Occipital lobe (tissue), 2 donors: ENCODE measurements around the gene ARMH3. TPM values are rescaled to one million over a fixed set of nuclear protein-coding genes. Genes with fewer than 3 reads are reported as not detected.

Source experiments
- DNase-seq: peaks from one replicate; lab custom pipeline; 2025; lab: John Stamatoyannopoulos, UW
- total RNA-seq: library from RNA; depleted of rRNA; stranded (reverse); fragments of >200 nt; gene quantifications from one replicate; pipeline ENCODE4 v1.2.3, GENCODE V29; 2014

The ARMH3 gene
- total RNA-seq, 1 donor from 2014 or later = 25.1 TPM

- DNase-seq = no peak
Measured at GRCh38 chr10:101896225-101896877, 159.6 kb downstream of the ARMH3 start.

- DNase-seq = no peak
Measured at GRCh38 chr10:101895781-101896180, 160.2 kb downstream of the ARMH3 start.

DNA sequence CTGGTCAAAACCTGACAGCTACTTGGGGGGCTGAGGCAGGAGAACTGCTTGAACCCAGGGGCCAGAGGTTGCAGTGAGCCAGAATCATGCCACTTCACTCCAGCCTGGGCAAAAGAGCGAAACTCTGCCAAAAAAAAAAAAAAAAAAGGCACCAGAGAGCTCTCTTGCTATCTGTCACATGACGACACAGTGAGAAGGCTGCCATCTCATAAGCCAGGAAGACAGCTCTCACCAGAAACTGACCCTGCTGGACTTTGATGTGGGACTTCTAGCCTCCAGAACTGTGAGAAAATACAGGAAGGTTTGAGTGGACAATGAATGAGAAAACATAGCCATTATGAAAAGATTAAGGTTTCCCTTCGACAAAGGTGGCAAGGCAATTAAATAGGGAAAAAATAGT, 161.2 kb downstream of the ARMH3 start:
- DNase-seq = no peak

DNA sequence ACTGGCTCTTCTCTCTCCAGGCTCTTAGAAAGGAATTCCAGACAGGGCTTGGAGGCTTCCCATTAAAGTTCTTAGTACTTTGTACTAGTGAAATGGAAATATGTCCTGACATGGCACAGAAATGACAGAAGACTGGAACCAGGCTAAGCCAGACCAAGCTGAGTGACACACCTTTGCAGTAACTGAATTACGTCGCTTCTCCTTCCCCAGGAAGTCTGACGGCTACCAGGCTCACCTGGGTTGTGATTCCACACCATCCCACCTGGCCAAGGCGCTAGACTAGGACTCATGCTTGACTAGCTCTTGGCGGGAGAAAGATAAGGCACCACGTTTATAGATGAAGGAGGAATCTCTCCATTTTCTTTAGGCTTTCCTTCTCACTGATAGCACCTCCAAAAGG, 161.7 kb downstream of the ARMH3 start:
- DNase-seq = no peak

DNA sequence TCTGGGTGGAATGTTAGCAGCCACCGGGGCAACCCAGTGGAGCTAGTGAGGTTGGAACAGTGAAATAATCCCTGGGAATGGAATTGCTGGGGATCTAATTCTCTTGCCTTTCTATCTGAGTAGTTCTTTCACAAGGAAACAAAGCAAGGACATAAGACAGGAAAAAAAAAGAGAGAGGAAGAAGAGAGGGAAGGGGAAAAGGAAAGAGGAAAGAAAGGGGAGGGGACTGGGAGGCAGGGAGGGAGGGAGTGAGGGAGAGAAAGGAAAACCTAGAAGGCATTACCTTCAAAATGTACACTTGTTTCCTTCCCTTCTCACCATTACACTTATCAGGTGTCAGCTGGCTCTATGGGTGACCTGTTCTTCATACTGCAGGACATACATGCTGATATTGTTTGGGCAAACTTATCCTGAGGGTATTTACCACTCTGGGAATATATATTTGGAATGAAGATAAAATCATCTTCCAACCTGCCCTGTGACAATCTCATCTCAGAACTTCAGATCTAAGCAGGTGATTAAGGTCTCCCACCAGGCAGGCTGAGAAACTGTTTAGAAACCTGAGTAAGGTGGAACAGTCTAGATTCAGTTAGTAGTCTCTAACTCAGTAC, 162.4 kb downstream of the ARMH3 start:
- DNase-seq = no peak

DNA sequence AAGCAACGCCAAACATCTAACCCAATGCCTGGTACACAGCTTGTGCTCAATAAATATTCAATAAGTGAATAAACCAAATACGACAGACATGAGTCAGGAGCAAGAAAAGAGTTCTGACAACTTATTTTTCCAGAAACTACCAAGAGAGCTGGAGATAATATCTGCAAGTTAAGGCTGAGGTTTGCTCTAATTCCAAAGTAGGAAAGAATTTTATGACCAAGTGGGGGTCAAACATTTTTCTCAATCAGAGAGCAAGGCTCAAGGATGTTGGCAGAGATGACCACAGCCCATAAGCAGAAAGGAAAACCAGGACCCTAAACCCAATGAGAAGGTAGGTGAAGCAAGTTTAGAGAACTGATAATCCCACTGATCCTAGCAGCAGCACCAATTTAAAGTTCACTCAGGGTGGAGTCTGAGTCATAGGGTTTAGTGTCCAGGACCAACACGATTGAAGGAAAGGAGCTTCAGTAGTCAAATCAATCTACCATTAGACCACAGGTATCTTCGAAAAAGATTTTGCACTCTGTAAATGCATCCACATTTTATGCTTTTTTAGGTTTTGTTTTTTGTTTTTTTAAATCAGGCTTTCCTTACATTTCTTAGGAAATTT, 163.1 kb downstream of the ARMH3 start:
- DNase-seq = no peak

DNA sequence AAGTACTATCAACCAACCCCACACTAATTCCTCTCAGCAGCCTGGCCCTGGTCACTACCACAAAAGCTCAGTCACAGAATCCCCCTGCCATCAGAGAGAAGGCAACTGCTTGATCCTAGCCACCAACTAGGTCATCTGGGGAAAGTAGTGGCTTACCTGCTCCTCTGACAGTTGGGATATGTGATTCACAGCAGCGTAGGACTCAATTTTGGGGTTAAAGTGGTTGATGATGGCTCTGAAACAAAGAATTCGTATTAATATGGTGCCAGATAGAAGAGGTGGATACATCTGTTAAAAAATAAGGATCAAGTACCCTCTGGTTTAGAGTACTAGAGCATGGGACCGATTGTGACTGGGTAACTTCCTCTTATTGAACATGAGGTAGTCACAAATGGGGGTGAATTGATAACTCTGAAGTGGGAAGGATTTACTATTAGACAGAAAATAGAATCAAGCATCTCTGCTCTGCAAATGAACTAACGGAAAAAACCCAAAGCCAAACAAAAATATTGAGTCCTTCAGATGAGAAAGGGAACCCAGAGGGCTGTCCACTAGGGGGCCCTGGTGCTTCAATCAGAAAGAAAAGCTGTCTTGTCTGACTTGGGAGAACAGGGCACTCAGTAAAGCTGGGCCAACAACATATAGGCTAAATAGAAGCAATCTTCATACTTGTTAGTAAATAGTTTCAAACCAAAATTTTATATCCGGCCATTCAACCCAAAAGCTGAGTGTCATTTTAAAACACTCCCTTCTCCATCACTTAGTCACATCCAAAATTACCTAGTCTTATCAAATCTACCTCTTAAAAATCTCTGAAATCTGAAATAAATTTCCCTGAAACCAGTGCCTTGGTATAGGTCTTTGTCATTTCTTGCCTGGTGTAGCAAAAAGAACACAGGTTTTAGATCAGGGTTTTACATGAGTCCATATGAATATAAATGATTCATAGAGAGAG, 166.4 kb downstream of the ARMH3 start:
- DNase-seq = peak; percentile 57

- DNase-seq = no peak
Measured at GRCh38 chr10:101888251-101888949, 167.6 kb downstream of the ARMH3 start.

GRCh38 chr10:101887775-101888174, 168.2 kb downstream of the ARMH3 start:
- DNase-seq = no peak

DNA sequence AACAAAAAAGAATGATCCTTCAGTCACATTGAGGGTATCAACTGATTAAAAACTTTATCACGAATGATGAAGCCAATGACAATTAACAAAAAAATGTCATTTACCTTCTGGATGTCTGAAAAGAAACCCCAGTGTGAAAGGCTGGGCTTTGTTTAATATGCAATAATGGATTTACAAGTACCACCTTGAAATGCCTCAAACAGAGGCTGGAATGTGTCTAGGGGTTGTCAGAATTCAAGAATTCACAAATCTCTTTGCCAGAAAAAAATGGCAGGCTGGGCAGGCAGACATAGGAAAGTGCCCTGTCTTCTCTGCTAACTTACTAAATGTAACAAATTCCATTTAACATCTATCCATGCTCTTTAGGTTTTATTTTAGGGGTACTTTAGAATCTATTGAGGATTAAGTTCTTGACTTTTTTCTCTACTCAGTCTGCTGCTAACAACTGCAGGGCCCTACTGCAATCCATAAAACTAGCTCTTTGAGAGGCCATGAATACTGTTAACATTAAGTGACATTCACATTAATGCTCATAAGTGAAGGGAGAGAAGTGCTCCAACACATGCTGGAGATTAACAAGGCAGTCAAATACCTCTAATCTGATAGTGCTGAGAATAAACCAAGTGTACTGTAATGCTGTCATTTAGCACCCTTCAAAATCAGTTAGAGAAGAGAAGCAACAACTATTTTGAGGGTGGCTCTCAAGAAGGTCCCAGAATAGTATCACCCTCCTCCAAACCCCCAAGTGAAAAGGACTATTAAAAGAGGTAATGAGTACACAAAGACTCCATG, 169.3 kb downstream of the ARMH3 start:
- DNase-seq = no peak

DNA sequence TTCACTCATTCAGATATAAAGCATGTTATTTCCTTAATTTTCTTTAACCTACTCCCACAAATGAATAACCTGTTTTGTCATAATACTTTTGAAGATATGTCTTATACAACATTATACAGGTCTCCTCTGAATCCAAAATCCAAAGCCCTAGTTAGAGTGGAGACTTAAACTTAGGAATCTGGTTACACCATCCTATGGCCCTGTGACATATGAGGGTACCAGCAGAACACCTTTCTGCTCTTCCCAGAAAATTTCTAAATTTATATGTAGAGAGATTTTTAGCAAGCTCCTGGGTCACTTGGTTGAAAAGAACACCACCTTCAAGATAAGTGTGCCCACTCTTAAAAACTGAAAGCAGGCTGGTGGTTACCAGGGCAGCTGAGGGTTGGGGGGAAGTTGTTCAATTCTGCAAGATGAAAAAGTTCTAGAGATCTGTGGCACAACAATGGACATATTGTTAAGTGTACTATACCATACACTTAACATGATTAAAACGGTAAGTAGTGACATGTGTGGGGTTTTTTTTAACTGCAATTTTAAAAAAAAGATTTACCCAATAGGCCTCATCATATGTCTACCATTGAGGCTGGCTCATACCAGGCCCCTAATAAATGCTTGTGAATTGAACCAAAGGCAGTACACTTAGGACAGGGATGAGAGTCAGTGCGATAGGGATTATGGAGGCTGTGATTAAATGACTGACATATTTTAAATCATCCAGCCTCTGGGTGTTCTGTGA, 174.8 kb downstream of the ARMH3 start:
- DNase-seq = no peak

DNA sequence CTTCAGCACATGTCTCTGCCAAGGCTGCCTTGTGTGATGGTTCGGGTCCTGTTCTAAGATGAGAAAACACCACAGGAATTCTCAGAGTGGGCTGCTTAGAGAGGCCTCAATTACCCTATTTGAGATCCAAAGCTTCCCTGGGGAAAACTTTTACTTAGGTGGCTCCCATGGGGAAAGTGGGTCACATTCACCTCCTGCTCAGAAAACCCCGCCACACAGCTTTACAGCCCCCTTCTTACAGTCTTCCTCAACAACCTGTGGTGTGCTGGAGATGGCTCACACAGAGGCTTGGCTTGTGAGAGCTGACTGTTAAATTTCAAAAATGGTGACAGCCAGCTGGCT, 175.8 kb downstream of the ARMH3 start:
- no peak for DNase-seq

DNA sequence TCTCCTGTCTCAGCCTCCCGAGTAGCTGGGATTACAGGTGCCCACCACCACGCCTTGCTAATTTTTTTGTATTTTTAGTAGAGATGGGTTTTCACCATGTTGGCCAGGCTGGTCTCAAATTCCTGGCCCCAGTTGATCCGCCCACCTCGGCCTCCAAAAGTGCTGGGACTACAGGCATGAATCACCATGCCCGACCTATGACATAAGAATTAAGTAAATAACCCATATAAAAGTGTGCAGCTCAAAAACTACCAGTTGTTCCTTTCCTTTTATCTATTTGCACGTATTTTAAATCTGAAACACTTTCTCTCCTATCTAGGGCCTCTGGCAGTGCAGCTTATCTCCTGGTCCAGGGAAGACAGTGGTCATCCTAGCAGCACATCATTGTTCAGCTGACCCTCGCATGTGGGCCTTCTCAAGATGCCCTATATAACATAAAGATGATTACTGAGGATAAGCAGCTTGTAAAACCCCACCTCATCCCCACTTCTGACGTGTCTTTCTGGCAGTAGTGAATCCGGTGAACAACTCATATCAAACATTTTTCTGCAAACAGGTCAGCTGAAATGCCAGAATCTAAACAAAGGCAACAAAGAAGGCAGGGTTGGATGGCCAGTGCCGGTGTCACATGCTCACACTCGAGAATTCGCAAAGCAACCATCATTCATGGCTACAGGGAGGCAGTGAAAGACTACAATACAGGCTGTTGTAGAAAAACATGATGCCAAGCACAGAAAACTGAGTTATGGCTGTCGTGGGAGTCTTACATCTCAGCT, 176.3 kb downstream of the ARMH3 start:
- no peak for DNase-seq

DNA sequence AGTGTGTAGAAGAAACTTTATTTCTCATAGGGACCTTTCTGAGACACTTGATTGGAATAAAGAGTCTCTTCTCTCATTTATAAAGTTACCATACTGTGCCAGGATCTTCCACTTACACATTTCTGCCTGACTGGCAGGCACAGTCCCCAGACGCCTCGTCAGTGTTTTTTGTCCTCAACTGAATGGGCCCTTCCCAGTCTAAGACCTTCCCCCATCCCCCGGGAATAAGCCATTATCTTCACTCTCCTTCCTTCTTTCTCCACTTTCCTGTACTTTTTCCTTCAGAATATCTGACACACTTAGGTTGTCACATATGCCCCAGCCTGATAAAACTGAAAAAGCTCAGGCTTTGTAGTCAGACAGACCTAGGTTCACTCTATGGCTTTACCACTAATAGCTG, 177.1 kb downstream of the ARMH3 start:
- DNase-seq = no peak

GRCh38 chr10:101875068-101875688, 180.8 kb downstream of the ARMH3 start:
- no peak for DNase-seq

GRCh38 chr10:101874252-101874651, 181.7 kb downstream of the ARMH3 start:
- DNase-seq = no peak

- no peak for DNase-seq
Measured at GRCh38 chr10:101867931-101868330, 188.0 kb downstream of the ARMH3 start.

DNA sequence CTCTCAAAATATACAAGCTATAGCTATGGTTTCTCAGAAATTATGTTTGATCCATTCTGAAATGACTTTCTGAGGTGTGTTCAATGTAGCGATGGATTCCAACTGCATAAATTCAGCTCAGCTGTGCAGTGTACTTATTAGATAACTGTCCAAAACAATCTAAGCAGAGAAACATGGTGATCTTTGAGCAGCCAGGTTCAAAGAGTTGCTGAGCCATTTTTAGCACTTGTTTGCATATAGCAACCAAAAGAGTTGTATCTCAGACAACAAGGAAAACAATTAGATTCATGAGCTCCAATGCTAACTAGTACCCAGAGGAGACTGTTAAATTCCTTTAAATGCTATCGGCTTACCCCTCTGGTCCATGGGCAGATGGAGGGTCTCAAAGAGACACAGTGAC, 196.4 kb downstream of the ARMH3 start:
- no peak for DNase-seq
